Endothelial cell of umbilical vein (primary cell): ENCODE data around the gene NEO1. TPM values are rescaled to one million over a fixed set of nuclear protein-coding genes. Genes with fewer than 3 reads are reported as not detected.

ENCODE experiments used
- BruUV-seq: library from RNA; stranded (reverse); fragments of 400-500 nt; replicated peaks from 2 replicates; lab custom pipeline; 2021; lab: Mats Ljungman, UMichigan
- CTCF ChIA-PET: fragments of 300-600, 350-600 bp; sonication (Branson Sonifier 250); formaldehyde crosslinking; loops from one replicate; lab custom pipeline; 2021; ENCODE audit warnings: antibody characterized with exemption, inconsistent platforms; lab: Charles Lee
- POLR2A ChIA-PET: fragments of 300-600, 350-600 bp; sonication (Branson Sonifier 250); formaldehyde crosslinking; loops from one replicate; lab custom pipeline; 2021; ENCODE audit warnings: antibody characterized with exemption, inconsistent platforms; lab: Charles Lee
- DNase-seq: peaks from one replicate; pipeline ENCODE4 v3.0.0-alpha.2; 2011; ENCODE audit warnings: low read depth, low spot score
- FAIRE-seq: peaks from 2 replicates; lab custom pipeline; 2011; peaks lifted over from hg19 to GRCh38; lab: Jason Lieb, UNC
- H2AFZ ChIP-seq: 2 replicates; pipeline ENCODE4 v1.6.0; 2012; ENCODE audit warnings: low read depth, low read length, control low read depth, inconsistent platforms
- H3K27ac ChIP-seq: 2 replicates; pipeline ENCODE4 v1.5.1; 2011; ENCODE audit warnings: low read depth, mild to moderate bottlenecking, control low read depth, low read length, moderate library complexity; ENCODE audit not compliant: insufficient read depth
- H3K27me3 ChIP-seq, 2 experiments: 2 replicates each; pipeline versions ENCODE4 v1.6.0 to v1.6.1; 2011; ENCODE audit warnings: low read length in 2 of 2, mixed read lengths in 1 of 2; ENCODE audit not compliant: control insufficient read depth in 2 of 2, insufficient read depth in 2 of 2
- H3K36me3 ChIP-seq, 2 experiments: 2 replicates in 1 of 2; 3 replicates in 1 of 2; pipeline ENCODE4 v1.5.1; 2011; ENCODE audit warnings: low read length in 2 of 2, mild to moderate bottlenecking in 1 of 2, moderate library complexity in 1 of 2; ENCODE audit not compliant: control insufficient read depth in 2 of 2, insufficient read depth in 2 of 2; ENCODE audit errors: extremely low read depth in 1 of 2
- H3K4me1 ChIP-seq: 3 replicates; pipeline ENCODE4 v1.5.1; 2011; ENCODE audit warnings: mild to moderate bottlenecking, low read length; ENCODE audit not compliant: control insufficient read depth, insufficient read depth; ENCODE audit errors: extremely low read depth
- H3K4me2 ChIP-seq: 2 replicates; pipeline ENCODE4 v1.6.1; 2011; ENCODE audit warnings: low read length, control low read depth, mixed read lengths; ENCODE audit not compliant: insufficient read depth
- H3K4me3 ChIP-seq, 3 experiments: fragments of 200-600 bp in 1 of 3; sonication (generic), shearing (Covaris generic) in 1 of 3; replicated peaks in 1 of 3; 2 replicates each; pipeline ENCODE4 v1.5.1; 2011 to 2016; ENCODE audit warnings: control low read depth in 3 of 3, low read length in 3 of 3, mild to moderate bottlenecking in 2 of 3, inconsistent platforms in 1 of 3, low read depth in 1 of 3, moderate library complexity in 1 of 3; ENCODE audit not compliant: insufficient read depth in 1 of 3
- H3K79me2 ChIP-seq: 2 replicates; pipeline ENCODE4 v1.6.0; 2012; ENCODE audit warnings: low read length, inconsistent platforms; ENCODE audit not compliant: control insufficient read depth, insufficient read depth
- H3K9ac ChIP-seq: replicated peaks from 2 replicates; pipeline ENCODE3; 2011; ENCODE audit warnings: low read length, control low read depth; ENCODE audit not compliant: insufficient read depth; ENCODE audit errors: extremely low read depth
- H3K9me1 ChIP-seq: replicated peaks from 3 replicates; pipeline ENCODE4 v1.6.0; 2011; ENCODE audit warnings: mild to moderate bottlenecking, low read length; ENCODE audit not compliant: control insufficient read depth, insufficient read depth; ENCODE audit errors: extremely low read depth
- H3K9me3 ChIP-seq: replicated peaks from 2 replicates; pipeline ENCODE4 v1.5.1; 2012; ENCODE audit warnings: low read length, inconsistent platforms; ENCODE audit not compliant: control insufficient read depth, insufficient read depth
- H4K20me1 ChIP-seq: replicated peaks from 2 replicates; pipeline ENCODE3; 2011; ENCODE audit warnings: mild to moderate bottlenecking, low read length; ENCODE audit not compliant: control insufficient read depth, insufficient read depth; ENCODE audit errors: extremely low read depth
- EZH2 ChIP-seq: IDR thresholded peaks from 2 replicates; pipeline ENCODE4 v1.6.1; 2012; ENCODE audit warnings: borderline replicate concordance, low read depth, mild to moderate bottlenecking, moderate library complexity, low read length, inconsistent platforms; ENCODE audit not compliant: severe bottlenecking
- FOS ChIP-seq: IDR thresholded peaks from 2 replicates; pipeline ENCODE4 v1.6.1; 2011; ENCODE audit warnings: mild to moderate bottlenecking, low read length, moderate library complexity, borderline replicate concordance; ENCODE audit not compliant: insufficient read depth
- GATA2 ChIP-seq: IDR thresholded peaks from 2 replicates; pipeline ENCODE4 v1.7.0; 2011; ENCODE audit warnings: low read depth, mild to moderate bottlenecking, moderate library complexity, mixed read lengths, low read length; ENCODE audit not compliant: insufficient read length, insufficient read depth
- JUN ChIP-seq: IDR thresholded peaks from 2 replicates; pipeline ENCODE4 v1.6.1; 2011; ENCODE audit warnings: borderline replicate concordance, low read depth; ENCODE audit not compliant: insufficient read length, insufficient read depth
- POLR2AphosphoS5 ChIP-seq: IDR thresholded peaks from 2 replicates; pipeline ENCODE4 v1.6.1; 2012; ENCODE audit warnings: low read depth, mild to moderate bottlenecking, control low read depth, low read length, moderate library complexity; ENCODE audit not compliant: insufficient read depth
- dilution Hi-C: fragments of 300-500 bp; cut with MboI; formaldehyde crosslinking; loops from one replicate; pipeline ENCODE4 v1.15.0; 2019; ENCODE audit warnings: low sequenced_read_pairs; ENCODE audit not compliant: extremely low pct_ligation_motif_present
- intact Hi-C: fragments of 100-400 bp; cut with micrococcal nuclease; formaldehyde crosslinking; loops from one replicate; pipeline ENCODE4 v1.10.0; 2022
- polyA plus RNA-seq, 4 experiments: library from polyadenylated mRNA; depleted of rRNA in 3 of 4; stranded (reverse) in 3 of 4; unstranded in 1 of 4; fragments of >200 nt; gene quantifications; 2 replicates each; pipeline versions ENCODE4 v1.2.1 to v1.2.3, GENCODE V29; 2011 to 2012; ENCODE audit warnings: missing spikeins in 1 of 4
- total RNA-seq: library from RNA; stranded (reverse); gene quantifications from 2 replicates; pipeline ENCODE4 v1.2.3, GENCODE V29; 2021
- TF ChIP-seq, protein P1 (sequence below), 2 donors: IDR thresholded peaks; 1 replicate in 1 of 2; 2 replicates in 1 of 2; pipeline ENCODE4 v1.5.1; 2011; ENCODE audit warnings: low read length in 2 of 2, mild to moderate bottlenecking in 2 of 2, moderate library complexity in 2 of 2, control low read depth in 1 of 2, inconsistent platforms in 1 of 2, low read depth in 1 of 2; ENCODE audit not compliant: insufficient read depth in 1 of 2; ENCODE audit errors: extremely low read depth in 1 of 2

The NEO1 gene
- total and polyA plus RNA-seq, 2 donors (not counting 3 experiments of a cell fraction or from before 2014, with no cell fraction given) = 0.12 to 0.35 TPM

- FAIRE-seq = no peak
These were observed 266.4 kb downstream of the NEO1 start for GRCh38 chr15:73318463-73319351.

More at GRCh38 chr15:73318463-73319351, 266.4 kb downstream of the NEO1 start:
- Histone ChIP-seq H3K4me2 (no peak overlapping the region), H3K36me3 (no peaks in the 10 kb centered on the region), H3K4me3 (no peak overlapping the region), H3K9me1 (no peaks in the 10 kb centered on the region), H3K9me3 (no peaks in the 10 kb centered on the region), H3K4me1 (no peaks in the 10 kb centered on the region), H3K27ac (no peak overlapping the region), H3K9ac (no peak overlapping the region), H4K20me1 (no peaks in the 10 kb centered on the region), H3K79me2 (no peaks in the 10 kb centered on the region), H3K27me3 (peaks cover 0 to 2% of the 10 kb centered on the region in 2 experiments), H2AFZ (no peak overlapping the region)
- CTCF ChIA-PET = no interaction called here
- dilution Hi-C loops = no loop called here
- no peak for DNase-seq
- no TSS peak for BruUV-seq
- TF ChIP-seq FOS (no peak), GATA2 (no peak), POLR2AphosphoS5 (no peak), EZH2 (no peak), JUN (no peak)
- TF ChIP-seq, protein P1, sequence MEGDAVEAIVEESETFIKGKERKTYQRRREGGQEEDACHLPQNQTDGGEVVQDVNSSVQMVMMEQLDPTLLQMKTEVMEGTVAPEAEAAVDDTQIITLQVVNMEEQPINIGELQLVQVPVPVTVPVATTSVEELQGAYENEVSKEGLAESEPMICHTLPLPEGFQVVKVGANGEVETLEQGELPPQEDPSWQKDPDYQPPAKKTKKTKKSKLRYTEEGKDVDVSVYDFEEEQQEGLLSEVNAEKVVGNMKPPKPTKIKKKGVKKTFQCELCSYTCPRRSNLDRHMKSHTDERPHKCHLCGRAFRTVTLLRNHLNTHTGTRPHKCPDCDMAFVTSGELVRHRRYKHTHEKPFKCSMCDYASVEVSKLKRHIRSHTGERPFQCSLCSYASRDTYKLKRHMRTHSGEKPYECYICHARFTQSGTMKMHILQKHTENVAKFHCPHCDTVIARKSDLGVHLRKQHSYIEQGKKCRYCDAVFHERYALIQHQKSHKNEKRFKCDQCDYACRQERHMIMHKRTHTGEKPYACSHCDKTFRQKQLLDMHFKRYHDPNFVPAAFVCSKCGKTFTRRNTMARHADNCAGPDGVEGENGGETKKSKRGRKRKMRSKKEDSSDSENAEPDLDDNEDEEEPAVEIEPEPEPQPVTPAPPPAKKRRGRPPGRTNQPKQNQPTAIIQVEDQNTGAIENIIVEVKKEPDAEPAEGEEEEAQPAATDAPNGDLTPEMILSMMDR (IDR thresholded peaks at IDR 0.05; ENCODE audit: extremely low read depth in 1 of 2, insufficient read depth in 1 of 2, low read depth in 1 of 2, low read length in 2 of 2) = no peak
- POLR2A ChIA-PET = no interaction called here
- intact Hi-C loops = no loop called here
